Measurements from ENCODE around the gene GRIN1. TPM values are rescaled to one million over a fixed set of nuclear protein-coding genes. Genes with fewer than 3 reads are reported as not detected.

Gene GRIN1
- total RNA-seq, 1 donor from 2014 or later: not detected

DNA sequence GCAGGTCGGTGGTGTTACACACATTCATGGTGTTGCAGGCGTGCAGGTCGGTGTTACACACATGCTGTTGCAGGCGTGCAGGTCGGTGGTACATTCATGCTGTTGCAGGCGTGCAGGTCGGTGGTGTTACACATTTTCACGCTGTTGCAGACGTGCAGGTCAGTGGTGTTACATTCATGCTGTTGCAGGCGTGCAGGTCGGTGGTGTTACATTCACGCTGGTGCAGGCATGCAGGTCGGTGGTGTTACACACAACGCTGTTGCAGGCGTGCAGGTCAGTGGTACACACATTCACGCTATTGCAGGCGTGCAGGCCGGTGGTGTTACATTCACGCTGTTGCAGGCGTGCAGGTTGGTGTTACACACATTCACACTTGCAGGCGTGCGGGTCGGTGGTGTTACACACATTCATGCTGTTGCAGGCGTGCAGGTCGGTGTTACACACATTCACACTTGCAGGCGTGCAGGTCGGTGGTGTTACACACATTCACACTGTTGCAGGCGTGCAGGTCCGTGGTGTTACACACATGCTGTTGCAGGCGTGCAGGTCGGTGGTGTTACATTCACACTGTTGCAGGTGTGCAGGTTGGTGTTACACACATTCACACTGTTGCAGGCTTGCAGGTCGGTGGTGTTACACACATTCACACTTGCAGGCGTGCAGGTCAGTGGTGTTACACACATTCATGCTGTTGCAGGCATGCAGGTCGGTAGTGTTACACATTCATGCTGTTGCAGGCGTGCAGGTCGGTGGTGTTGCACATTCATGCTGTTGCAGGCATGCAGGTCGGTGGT lies 35.6 kb upstream of the GRIN1 start:
- H3K4me1 Mint-ChIP-seq: no peaks in the 10 kb centered on the region
- Histone ChIP-seq H3K9me3 (ENCODE audit: low read depth) (no peaks in the 10 kb centered on the region), H2AFZ (replicated peaks) (no peak overlapping the region), H3K9ac (no peak overlapping the region), H3K4me1 (no peaks in the 10 kb centered on the region), H3K27ac (no peak overlapping the region), H3K27me3 (no peaks in the 10 kb centered on the region), H3K4me3 (no peak overlapping the region), H4K20me1 (ENCODE audit: low read depth) (no peaks in the 10 kb centered on the region), H3K36me3 (no peaks in the 10 kb centered on the region), H3K4me2 (no peak overlapping the region), H3K79me2 (ENCODE audit: low read depth) (no peaks in the 10 kb centered on the region), H3F3A (ENCODE audit: low read depth) (peaks cover 12% of the 10 kb centered on the region)
- no peak overlapping the region for H3K4me3 Mint-ChIP-seq
- no peak for DNase-seq (ENCODE audit: low spot score)
- H3K36me3 Mint-ChIP-seq: peaks cover 10% of the 10 kb centered on the region
- H3K9me3 Mint-ChIP-seq: peaks cover 3% of the 10 kb centered on the region
- no peak overlapping the region for H3K27ac Mint-ChIP-seq
- TF ChIP-seq, protein P1, sequence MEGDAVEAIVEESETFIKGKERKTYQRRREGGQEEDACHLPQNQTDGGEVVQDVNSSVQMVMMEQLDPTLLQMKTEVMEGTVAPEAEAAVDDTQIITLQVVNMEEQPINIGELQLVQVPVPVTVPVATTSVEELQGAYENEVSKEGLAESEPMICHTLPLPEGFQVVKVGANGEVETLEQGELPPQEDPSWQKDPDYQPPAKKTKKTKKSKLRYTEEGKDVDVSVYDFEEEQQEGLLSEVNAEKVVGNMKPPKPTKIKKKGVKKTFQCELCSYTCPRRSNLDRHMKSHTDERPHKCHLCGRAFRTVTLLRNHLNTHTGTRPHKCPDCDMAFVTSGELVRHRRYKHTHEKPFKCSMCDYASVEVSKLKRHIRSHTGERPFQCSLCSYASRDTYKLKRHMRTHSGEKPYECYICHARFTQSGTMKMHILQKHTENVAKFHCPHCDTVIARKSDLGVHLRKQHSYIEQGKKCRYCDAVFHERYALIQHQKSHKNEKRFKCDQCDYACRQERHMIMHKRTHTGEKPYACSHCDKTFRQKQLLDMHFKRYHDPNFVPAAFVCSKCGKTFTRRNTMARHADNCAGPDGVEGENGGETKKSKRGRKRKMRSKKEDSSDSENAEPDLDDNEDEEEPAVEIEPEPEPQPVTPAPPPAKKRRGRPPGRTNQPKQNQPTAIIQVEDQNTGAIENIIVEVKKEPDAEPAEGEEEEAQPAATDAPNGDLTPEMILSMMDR (IDR thresholded peaks at IDR 0.05): no peak
- no peak for TF ChIP-seq EZH2 (IDR thresholded peaks at IDR 0.05)
- no peak for TF ChIP-seq EZH2phosphoT487 (IDR thresholded peaks at IDR 0.05)
- peaks cover 7% of the 10 kb centered on the region for H3K27me3 Mint-ChIP-seq (ENCODE audit: insufficient read depth, low read depth)

- H4K20me1 ChIP-seq (ENCODE audit: low read depth): no peaks in the 10 kb centered on the region
- H2AFZ ChIP-seq (replicated peaks): no peak overlapping the region
- H3K27ac ChIP-seq: no peak overlapping the region
- peaks cover 12% of the 10 kb centered on the region for H3F3A ChIP-seq (ENCODE audit: low read depth)
- H3K36me3 Mint-ChIP-seq: peaks cover 4% of the 10 kb centered on the region
- no peaks in the 10 kb centered on the region for H3K36me3 ChIP-seq
- no peak overlapping the region for H3K9ac ChIP-seq
- peaks cover 3% of the 10 kb centered on the region for H3K9me3 Mint-ChIP-seq
- H3K4me3 Mint-ChIP-seq: no peak overlapping the region
- H3K4me1 Mint-ChIP-seq: no peaks in the 10 kb centered on the region
- no peak overlapping the region for H3K4me2 ChIP-seq
- no peaks in the 10 kb centered on the region for H3K9me3 ChIP-seq (ENCODE audit: low read depth)
- no peaks in the 10 kb centered on the region for H3K4me1 ChIP-seq
- H3K27ac Mint-ChIP-seq: no peak overlapping the region
- no peak overlapping the region for H3K4me3 ChIP-seq
- TF ChIP-seq EZH2phosphoT487 (IDR thresholded peaks at IDR 0.05) (no peak), EZH2 (IDR thresholded peaks at IDR 0.05) (no peak)
- TF ChIP-seq, protein P1 (IDR thresholded peaks at IDR 0.05): no peak
- no peaks in the 10 kb centered on the region for H3K27me3 ChIP-seq
- H3K27me3 Mint-ChIP-seq (ENCODE audit: insufficient read depth, low read depth): peaks cover 5% of the 10 kb centered on the region
- H3K79me2 ChIP-seq (ENCODE audit: low read depth): no peaks in the 10 kb centered on the region
- no peak for DNase-seq (ENCODE audit: low spot score)
Observed at GRCh38 chr9:137105814-137106661, 32.9 kb upstream of the GRIN1 start.

GRCh38 chr9:137106662-137107250 lies 32.2 kb upstream of the GRIN1 start:
- no peak overlapping the region for H3K4me3 Mint-ChIP-seq
- peaks cover 5% of the 10 kb centered on the region for H3K27me3 Mint-ChIP-seq (ENCODE audit: insufficient read depth, low read depth)
- DNase-seq (ENCODE audit: low spot score): no peak
- Histone ChIP-seq H3K4me1 (no peaks in the 10 kb centered on the region), H3K36me3 (no peaks in the 10 kb centered on the region), H3K9ac (no peak overlapping the region), H4K20me1 (ENCODE audit: low read depth) (no peaks in the 10 kb centered on the region), H3F3A (ENCODE audit: low read depth) (peaks cover 8% of the 10 kb centered on the region), H3K79me2 (ENCODE audit: low read depth) (no peaks in the 10 kb centered on the region), H3K27me3 (no peaks in the 10 kb centered on the region), H3K4me2 (no peak overlapping the region), H2AFZ (replicated peaks) (no peak overlapping the region), H3K4me3 (no peak overlapping the region), H3K9me3 (ENCODE audit: low read depth) (no peaks in the 10 kb centered on the region), H3K27ac (no peak overlapping the region)
- no peaks in the 10 kb centered on the region for H3K4me1 Mint-ChIP-seq
- H3K27ac Mint-ChIP-seq: no peak overlapping the region
- peaks cover 4% of the 10 kb centered on the region for H3K36me3 Mint-ChIP-seq
- peaks cover 3% of the 10 kb centered on the region for H3K9me3 Mint-ChIP-seq
- TF ChIP-seq, protein P1 (IDR thresholded peaks at IDR 0.05): no peak
- TF ChIP-seq EZH2 (IDR thresholded peaks at IDR 0.05): no peak
- TF ChIP-seq EZH2phosphoT487 (IDR thresholded peaks at IDR 0.05): no peak
